GM12865 (cell line): ENCODE results near the gene SEC61A2.

Experiments
- DNase-seq: peaks from one replicate; pipeline ENCODE4 v3.0.0; 2010; ENCODE audit warnings: low read depth
- H3K4me3 ChIP-seq: 2 replicates; pipeline ENCODE4 v1.5.1; 2011; ENCODE audit warnings: mild to moderate bottlenecking, low read depth, low read length, control low read depth
- CTCF ChIP-seq: IDR thresholded peaks from 2 replicates; pipeline ENCODE4 v1.5.1; 2011; ENCODE audit warnings: low read length, control low read depth, low read depth, inconsistent platforms; ENCODE audit not compliant: insufficient read depth; ENCODE audit errors: missing control alignments

SEC61A2 gene

GRCh38 chr10:12098966-12099365, 30.5 kb upstream of the SEC61A2 start:
- no peak overlapping the region for H3K4me3 ChIP-seq
- DNase-seq: no peak
- TF ChIP-seq CTCF: no peak

- no peak for TF ChIP-seq CTCF
- DNase-seq: no peak
- H3K4me3 ChIP-seq: no peak overlapping the region
These were observed 25.7 kb upstream of the SEC61A2 start for GRCh38 chr10:12103802-12104201.

- no peak overlapping the region for H3K4me3 ChIP-seq
- no peak for TF ChIP-seq CTCF
- DNase-seq: no peak
These were observed 21.7 kb upstream of the SEC61A2 start for GRCh38 chr10:12107781-12108180.

GRCh38 chr10:12109286-12109685, 20.2 kb upstream of the SEC61A2 start:
- no peak for DNase-seq
- H3K4me3 ChIP-seq: no peak overlapping the region
- TF ChIP-seq CTCF: no peak

- TF ChIP-seq CTCF: no peak
- no peak for DNase-seq
- no peak overlapping the region for H3K4me3 ChIP-seq
These were observed 17.9 kb upstream of the SEC61A2 start for GRCh38 chr10:12111528-12111927.

- TF ChIP-seq CTCF: no peak
- no peak overlapping the region for H3K4me3 ChIP-seq
- DNase-seq: no peak
These were observed 15.8 kb upstream of the SEC61A2 start for GRCh38 chr10:12113627-12114026.

GRCh38 chr10:12121673-12122072, 7.8 kb upstream of the SEC61A2 start:
- TF ChIP-seq CTCF: no peak
- peak overlapping the region; percentile 41 for H3K4me3 ChIP-seq
- peak; percentile 82 for DNase-seq
